Thyroid gland (tissue), 4 donors: Measurements from ENCODE around the gene GJB5. TPM values are rescaled to one million over a fixed set of nuclear protein-coding genes. Genes with fewer than 3 reads are reported as not detected.

Source experiments
- DNase-seq, 2 donors: peaks; one replicate each; pipeline ENCODE4 v3.0.0-alpha.2; 2019
- H3K27ac ChIP-seq, 3 donors: fragments of 200-600 bp; sonication (generic); 1 replicate in 2 of 3; 2 replicates in 1 of 3; pipeline ENCODE4 v1.5.1; 2016 to 2019; ENCODE audit warnings: mild to moderate bottlenecking in 1 of 3, moderate library complexity in 1 of 3
- H3K27me3 ChIP-seq: fragments of 200-600 bp; sonication (generic); one replicate; pipeline ENCODE4 v1.5.1; 2019
- H3K36me3 ChIP-seq, 2 donors: fragments of 200-600 bp; sonication (generic); one replicate each; pipeline ENCODE4 v1.5.1; 2016 to 2019
- H3K4me1 ChIP-seq, 2 donors: fragments of 200-600 bp; sonication (generic); one replicate each; pipeline ENCODE4 v1.5.1; 2017 to 2019
- H3K4me3 ChIP-seq, 3 donors: fragments of 200-600 bp; sonication (generic); replicated peaks in 1 of 3; 1 replicate in 2 of 3; 2 replicates in 1 of 3; pipeline ENCODE4 v1.5.1; 2016; ENCODE audit warnings: mild to moderate bottlenecking in 1 of 3
- H3K9me3 ChIP-seq: fragments of 200-600 bp; sonication (generic); one replicate; pipeline ENCODE4 v1.5.1; 2017
- POLR2A ChIP-seq, 2 donors: fragments of 450-650 bp; IDR thresholded peaks; one replicate each; pipeline ENCODE4 v1.6.1; 2017; ENCODE audit warnings: antibody characterized with exemption in 2 of 2, mild to moderate bottlenecking in 2 of 2, moderate library complexity in 1 of 2
- WGBS, 2 donors: methylation state at CpG; one replicate each; pipeline ENCODE4 v1.1.5; 2017; 5-methylcytosine and 5-hydroxymethylcytosine counted together
- intact Hi-C: fragments of 100-400 bp; cut with DNase I; formaldehyde crosslinking; loops from one replicate; pipeline ENCODE4 v1.15.1; 2023
- total RNA-seq, 4 donors: library from RNA; depleted of rRNA; stranded (reverse); fragments of >200 nt; gene quantifications; one replicate each; pipeline ENCODE4 v1.2.3, GENCODE V29; 2016
- TF ChIP-seq, protein P1 (sequence below), 6 experiments: fragments of 200-600 bp in 3 of 6; fragments of 450-650 bp in 3 of 6; sonication (generic) in 3 of 6; IDR thresholded peaks; one replicate each; pipeline ENCODE4 v1.5.1; 2016 to 2019; ENCODE audit warnings: antibody characterized with exemption in 6 of 6, mild to moderate bottlenecking in 2 of 6, inconsistent platforms in 1 of 6, moderate library complexity in 1 of 6

Gene GJB5
- total RNA-seq, 4 donors from 2014 or later = not detected

DNA sequence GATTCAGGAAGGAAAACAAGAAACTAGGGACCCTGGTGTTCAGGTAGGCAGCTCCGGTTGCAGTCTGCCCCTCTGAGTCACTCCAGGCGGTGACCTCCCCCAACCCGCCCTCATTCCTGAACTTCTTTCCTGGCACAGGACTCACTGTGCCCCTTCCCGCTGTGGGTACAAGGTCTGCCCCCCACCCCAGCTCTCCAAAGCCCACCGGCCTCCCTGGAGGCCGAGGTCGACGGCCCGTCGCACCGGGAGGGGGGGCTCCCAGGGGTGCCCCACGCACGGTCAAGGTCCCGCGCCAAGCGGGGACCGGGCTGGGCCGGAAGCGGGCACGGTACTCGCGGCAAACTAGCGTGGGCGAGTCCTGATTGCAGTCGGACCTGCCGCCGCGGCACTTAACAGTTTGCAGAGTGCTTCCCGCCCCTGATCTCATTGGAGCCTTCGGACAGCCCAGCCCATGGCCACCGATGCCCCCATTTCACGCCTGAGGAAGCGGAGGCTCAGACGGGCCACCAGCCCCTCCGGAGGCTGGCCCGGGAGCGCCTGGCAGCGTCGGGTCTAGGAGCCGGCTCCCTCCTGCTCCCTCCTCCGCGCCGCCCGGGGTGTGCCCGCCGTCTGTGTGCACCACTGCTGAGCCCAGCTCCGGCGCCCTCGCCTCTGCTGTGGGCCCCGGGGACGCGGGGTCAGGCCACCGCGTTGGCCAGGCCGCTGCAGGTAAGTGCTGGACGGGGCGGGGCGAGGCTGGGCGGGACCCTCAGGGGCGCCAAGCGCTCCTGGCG lies 26.4 kb downstream of the GJB5 start, which contains the start of gene GJB3:
Gene GJB3, plus strand, starts transcription at position 144 of the 773 bp plus-strand sequence. CDS start 3,549 bp downstream, outside the sequence.
- H3K9me3 ChIP-seq = no peaks in the 10 kb centered on the region
- TF ChIP-seq POLR2A (IDR thresholded peaks at IDR 0.05) = no peak
- TF ChIP-seq, protein P1, sequence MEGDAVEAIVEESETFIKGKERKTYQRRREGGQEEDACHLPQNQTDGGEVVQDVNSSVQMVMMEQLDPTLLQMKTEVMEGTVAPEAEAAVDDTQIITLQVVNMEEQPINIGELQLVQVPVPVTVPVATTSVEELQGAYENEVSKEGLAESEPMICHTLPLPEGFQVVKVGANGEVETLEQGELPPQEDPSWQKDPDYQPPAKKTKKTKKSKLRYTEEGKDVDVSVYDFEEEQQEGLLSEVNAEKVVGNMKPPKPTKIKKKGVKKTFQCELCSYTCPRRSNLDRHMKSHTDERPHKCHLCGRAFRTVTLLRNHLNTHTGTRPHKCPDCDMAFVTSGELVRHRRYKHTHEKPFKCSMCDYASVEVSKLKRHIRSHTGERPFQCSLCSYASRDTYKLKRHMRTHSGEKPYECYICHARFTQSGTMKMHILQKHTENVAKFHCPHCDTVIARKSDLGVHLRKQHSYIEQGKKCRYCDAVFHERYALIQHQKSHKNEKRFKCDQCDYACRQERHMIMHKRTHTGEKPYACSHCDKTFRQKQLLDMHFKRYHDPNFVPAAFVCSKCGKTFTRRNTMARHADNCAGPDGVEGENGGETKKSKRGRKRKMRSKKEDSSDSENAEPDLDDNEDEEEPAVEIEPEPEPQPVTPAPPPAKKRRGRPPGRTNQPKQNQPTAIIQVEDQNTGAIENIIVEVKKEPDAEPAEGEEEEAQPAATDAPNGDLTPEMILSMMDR (IDR thresholded peaks at IDR 0.05) = no peak
- DNase-seq = peak in 1 of 2 donors; percentile 32
- peaks cover 11% of the 10 kb centered on the region for H3K27me3 ChIP-seq
- peaks cover 3 to 16% of the 10 kb centered on the region in 2 donors for H3K4me1 ChIP-seq
- H3K36me3 ChIP-seq = no peaks in the 10 kb centered on the region
- 4 to 10% methylated on average over 4 to 30 of the region's 62 CpGs for WGBS, 2 donors
- H3K27ac ChIP-seq = no peak within 1 kb of the TSS
- intact Hi-C loops = no loop called here
- H3K4me3 ChIP-seq = peak within 1 kb of the TSS in 2 of 3 donors; percentile 3 to 33

DNA sequence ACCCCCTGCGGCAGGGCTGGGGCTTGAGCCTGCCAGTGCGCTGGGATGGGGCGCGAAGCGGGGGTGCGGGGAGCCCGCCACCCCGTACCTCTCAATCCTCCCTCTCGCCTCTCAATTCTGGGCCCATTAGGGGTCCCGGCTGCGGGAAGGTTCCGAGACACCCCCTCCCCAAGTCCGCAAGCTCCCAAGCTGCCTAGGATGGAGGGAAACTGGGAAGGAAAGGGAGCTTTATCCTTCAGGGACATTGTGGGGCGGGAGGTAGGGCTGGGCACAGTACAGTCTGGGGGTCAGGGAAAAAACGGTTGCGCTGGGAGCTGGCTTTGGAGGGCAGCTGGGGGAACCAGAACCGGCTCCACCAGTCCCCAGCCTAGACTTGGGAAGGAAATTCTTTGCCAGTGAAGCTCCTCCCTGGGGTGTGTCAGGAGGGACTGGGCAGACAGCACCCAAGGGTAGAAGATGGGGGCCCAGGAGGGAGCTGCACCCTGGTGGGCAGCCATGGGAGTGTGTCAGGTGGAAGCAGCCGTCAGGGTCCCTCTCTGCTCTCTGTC lies 27.1 kb downstream of the GJB5 start:
- WGBS, 2 donors = 7 to 9% methylated on average over 17 of the region's 18 CpGs
- H3K4me1 ChIP-seq = peaks cover 3 to 23% of the 10 kb centered on the region in 2 donors
- H3K4me3 ChIP-seq = peak overlapping the region in 1 of 3 donors; percentile 33
- TF ChIP-seq POLR2A (IDR thresholded peaks at IDR 0.05) = no peak
- TF ChIP-seq, protein P1 (IDR thresholded peaks at IDR 0.05) = no peak
- intact Hi-C loops = no loop called here
- H3K27me3 ChIP-seq = peaks cover 11% of the 10 kb centered on the region
- no peaks in the 10 kb centered on the region for H3K36me3 ChIP-seq
- DNase-seq = peak in 1 of 2 donors; percentile 41
- H3K27ac ChIP-seq = no peak overlapping the region
- no peaks in the 10 kb centered on the region for H3K9me3 ChIP-seq

DNA sequence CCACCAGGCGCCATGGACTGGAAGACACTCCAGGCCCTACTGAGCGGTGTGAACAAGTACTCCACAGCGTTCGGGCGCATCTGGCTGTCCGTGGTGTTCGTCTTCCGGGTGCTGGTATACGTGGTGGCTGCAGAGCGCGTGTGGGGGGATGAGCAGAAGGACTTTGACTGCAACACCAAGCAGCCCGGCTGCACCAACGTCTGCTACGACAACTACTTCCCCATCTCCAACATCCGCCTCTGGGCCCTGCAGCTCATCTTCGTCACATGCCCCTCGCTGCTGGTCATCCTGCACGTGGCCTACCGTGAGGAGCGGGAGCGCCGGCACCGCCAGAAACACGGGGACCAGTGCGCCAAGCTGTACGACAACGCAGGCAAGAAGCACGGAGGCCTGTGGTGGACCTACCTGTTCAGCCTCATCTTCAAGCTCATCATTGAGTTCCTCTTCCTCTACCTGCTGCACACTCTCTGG lies 29.9 kb downstream of the GJB5 start:
- no peaks in the 10 kb centered on the region for H3K9me3 ChIP-seq
- 88 to 90% methylated on average over 23 to 28 of the region's 28 CpGs for WGBS, 2 donors
- no peak for DNase-seq
- intact Hi-C loops = loop anchor here (5.0 kb wide), 1 partner anchor 83 kb away; no protein-coding TSS in a partner anchor
- H3K4me3 ChIP-seq = no peak overlapping the region
- peaks cover 11% of the 10 kb centered on the region for H3K27me3 ChIP-seq
- no peak for TF ChIP-seq POLR2A (IDR thresholded peaks at IDR 0.05)
- TF ChIP-seq, protein P1 (IDR thresholded peaks at IDR 0.05) = no peak
- H3K4me1 ChIP-seq = peaks cover 3 to 32% of the 10 kb centered on the region in 2 donors
- H3K27ac ChIP-seq = no peak overlapping the region
- no peaks in the 10 kb centered on the region for H3K36me3 ChIP-seq

DNA sequence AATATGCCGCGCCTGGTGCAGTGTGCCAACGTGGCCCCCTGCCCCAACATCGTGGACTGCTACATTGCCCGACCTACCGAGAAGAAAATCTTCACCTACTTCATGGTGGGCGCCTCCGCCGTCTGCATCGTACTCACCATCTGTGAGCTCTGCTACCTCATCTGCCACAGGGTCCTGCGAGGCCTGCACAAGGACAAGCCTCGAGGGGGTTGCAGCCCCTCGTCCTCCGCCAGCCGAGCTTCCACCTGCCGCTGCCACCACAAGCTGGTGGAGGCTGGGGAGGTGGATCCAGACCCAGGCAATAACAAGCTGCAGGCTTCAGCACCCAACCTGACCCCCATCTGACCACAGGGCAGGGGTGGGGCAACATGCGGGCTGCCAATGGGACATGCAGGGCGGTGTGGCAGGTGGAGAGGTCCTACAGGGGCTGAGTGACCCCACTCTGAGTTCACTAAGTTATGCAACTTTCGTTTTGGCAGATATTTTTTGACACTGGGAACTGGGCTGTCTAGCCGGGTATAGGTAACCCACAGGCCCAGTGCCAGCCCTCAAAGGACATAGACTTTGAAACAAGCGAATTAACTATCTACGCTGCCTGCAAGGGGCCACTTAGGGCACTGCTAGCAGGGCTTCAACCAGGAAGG lies 30.5 kb downstream of the GJB5 start:
- intact Hi-C loops = loop anchor here (5.0 kb wide), 1 partner anchor 82 kb away; no protein-coding TSS in a partner anchor
- 89 to 91% methylated on average over 20 to 21 of the region's 22 CpGs for WGBS, 2 donors

More for the DNA sequence above, 30.5 kb downstream of the GJB5 start:
- no peak overlapping the region for H3K27ac ChIP-seq
- H3K4me3 ChIP-seq = no peak overlapping the region
- no peaks in the 10 kb centered on the region for H3K9me3 ChIP-seq
- no peaks in the 10 kb centered on the region for H3K36me3 ChIP-seq
- peaks cover 3 to 32% of the 10 kb centered on the region in 2 donors for H3K4me1 ChIP-seq
- H3K27me3 ChIP-seq = peaks cover 11% of the 10 kb centered on the region
- no peak for DNase-seq
- no peak for TF ChIP-seq POLR2A (IDR thresholded peaks at IDR 0.05)
- TF ChIP-seq, protein P1 (IDR thresholded peaks at IDR 0.05) = no peak
